Stimulated activated CD8-positive, alpha-beta memory T cell treated with anti-CD3 and anti-CD28 coated beads, Interleukin-7, amount 100 ng/mL, for 1 hour (primary cell): ENCODE measurements around the gene SOX1.

Experiments
- DNase-seq, 2 donors: peaks; one replicate each; pipeline ENCODE4 v3.0.0-alpha.2; 2020; ENCODE audit warnings: low read depth in 2 of 2

The SOX1 gene

DNA sequence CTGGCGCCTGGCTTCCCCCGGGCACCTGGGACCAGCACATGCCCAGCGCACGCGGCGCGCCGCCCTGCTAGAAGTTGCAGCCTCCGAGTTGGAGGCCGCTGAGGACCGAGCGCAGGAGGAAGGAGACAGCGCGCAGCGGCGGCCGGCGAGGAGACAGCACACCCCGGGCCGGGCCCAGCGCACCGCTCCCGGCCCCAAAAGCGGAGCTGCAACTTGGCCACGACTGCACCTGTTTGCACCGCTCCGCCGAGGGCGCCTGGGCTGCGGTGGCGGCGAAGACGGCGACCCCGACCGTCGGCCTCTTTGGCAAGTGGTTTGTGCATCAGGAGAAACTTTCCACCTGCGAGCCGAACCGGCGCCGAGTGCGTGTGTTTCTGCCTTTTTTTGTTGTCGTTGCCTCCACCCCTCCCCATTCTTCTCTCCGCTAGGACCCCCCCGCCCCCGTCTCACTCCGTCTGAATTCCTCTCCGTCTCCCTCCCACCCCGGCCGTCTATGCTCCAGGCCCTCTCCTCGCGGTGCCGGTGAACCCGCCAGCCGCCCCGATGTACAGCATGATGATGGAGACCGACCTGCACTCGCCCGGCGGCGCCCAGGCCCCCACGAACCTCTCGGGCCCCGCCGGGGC, at the start of gene SOX1:
TSS of gene SOX1 (plus strand) at position 34 of the 626 bp plus-strand sequence. CDS start at position 544, 510 bp downstream.
- no peak for DNase-seq

DNA sequence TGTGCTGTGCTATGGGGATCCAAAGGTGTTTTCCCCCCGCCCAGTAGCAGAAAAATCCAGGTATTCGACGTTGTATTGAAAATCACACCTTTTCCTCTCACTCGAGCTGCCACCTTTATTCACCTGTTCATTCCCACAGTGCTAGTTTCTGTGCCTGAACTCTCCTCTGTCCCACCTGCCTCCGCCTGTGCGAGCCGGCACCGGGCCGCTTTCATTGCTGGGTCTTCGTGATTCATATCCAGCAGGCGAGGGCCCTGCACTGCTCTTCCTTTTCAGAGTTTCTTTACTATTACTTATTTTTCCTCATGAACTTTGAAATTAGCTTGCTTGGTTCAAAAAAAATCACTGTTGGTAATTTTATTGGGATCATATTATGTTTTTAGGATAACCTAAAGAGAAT, 42.4 kb upstream of the SOX1 start:
- DNase-seq, result no peak

DNA sequence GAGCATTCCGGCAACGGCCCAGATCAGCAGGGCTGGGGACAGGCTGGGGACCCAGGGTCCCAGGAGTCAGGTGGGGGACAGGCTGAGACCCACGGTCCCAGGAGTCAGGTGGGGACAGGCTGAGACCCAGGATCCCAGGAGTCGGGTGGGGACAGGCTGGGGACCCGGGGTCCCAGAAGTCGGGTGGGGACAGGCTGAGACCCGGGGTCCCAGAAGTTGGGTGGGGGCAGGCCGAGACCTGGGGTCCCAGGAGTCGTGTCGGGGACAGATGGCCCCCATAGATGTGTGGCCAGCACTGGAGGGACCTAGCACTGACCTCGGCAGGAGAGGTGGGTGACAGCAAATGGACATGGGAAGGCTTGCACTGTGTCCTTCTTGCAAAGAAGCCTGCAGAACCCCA, 39.7 kb upstream of the SOX1 start:
- no peak for DNase-seq

DNA sequence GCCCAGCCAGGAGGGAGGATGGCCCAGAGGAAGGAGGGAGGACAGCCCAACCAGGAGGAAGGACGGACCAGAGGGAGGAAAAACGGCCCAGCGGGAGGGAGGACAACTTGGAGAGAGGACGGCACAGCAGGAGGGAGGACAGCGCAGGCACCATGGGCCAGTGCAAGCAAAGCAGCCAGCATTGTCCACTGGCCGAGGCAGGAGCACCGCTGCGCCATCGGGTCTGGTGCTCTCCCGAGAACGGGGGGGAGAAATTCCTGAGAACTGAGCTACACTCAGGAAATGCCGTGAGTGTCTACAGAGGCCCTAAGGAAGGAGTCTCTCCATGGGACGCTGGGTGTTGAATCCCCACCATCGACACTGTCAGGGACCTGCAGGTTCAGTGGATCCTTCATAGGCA, 38.5 kb upstream of the SOX1 start:
- no peak for DNase-seq

DNA sequence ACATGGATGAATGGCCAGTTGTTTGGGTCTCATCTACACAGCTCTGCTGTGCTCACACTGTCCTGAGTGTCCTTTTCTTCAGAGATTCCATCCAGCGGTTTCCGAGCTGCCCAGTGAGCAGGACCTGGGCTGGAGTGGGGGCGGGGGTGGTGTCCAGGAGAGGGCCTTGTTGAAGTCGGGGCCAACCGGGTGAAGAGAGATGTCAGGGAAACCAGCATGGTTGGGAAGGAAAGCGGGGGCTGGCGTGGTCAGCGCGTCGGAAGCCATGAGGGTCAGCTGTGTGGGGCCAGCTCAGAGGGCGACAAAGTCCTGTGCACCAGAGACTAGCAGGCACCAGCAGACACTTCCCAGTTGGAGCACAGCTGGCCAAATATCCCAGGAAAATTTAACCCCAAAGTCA, 37.8 kb upstream of the SOX1 start:
- no peak for DNase-seq

DNA sequence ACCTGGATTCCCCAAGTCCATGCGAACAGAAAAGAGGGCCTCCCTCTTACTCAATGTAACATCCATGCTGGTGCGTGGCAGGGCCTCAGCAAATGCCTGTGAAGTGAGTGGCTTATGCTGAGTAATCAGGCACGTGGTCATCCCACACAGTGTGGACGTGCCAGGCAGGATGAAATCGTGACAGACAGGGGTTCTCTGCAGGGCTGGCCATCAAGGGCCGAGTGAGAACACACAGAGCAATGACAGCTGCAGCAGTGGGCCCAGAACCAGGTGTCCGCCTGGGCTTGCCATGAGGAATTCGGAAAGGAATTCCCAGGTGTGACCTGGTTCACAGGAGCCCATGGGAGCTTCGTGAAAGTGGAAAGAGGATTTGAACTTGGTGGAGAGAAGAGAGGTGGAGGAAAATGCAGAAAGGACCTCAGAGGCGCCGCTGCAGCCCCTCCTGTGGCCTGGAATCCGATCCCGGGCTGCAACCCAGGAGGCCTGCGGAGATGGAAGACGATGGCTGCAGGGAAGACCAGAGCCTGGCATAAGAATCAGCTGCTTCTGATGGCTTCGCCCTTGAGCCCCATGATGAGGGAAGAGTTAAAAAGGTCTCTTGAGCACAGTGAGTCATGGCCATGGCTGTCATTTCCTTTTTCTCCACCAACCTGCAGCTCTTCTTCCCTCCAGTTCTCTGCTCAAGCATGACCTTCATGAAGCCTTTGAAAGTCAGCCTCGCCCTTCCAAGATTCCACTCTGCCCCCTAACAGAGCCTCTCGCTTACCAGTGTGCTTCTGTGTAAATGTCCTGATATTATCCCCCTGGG, 34.6 kb upstream of the SOX1 start:
- DNase-seq, result no peak

DNA sequence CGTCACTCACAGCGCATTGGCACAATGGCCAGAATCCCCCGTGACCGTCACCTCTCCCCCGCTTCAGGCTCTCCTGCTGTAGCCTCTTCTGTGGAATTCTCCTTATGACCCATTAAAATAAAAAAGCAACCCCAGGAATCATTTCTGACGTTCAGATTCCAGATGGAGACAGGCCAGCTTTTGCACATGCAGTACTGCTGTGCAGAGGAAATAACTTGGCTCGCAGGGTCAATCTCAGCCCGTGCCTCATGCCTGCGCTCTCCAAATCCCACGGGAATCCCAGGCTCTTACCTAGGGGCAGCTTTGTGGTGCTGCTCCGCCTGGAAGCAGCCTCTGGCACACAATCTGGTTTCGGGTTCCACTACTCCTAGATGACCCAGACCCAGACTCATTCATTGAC, 32.7 kb upstream of the SOX1 start:
- DNase-seq, result no peak

DNA sequence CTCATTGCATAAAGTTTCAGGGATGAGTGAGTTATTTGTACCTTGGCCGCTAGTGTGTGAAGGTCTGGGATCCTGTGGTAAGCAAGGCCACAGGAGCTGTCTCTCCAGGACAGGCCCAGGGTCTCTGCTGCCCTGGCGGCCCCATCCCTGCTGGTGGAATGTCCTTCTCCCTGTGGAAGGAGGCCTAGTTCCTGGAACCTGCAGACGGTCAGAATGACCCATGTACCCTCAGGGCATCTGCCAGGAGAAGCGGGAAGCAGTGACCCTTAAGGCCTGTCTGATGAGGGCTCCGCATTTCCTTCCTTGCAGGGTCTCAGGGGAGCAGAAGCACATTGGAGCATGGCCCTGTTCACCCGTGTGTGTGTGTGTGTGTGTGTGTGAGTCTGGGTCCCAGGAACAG, 32.1 kb upstream of the SOX1 start:
- DNase-seq, result no peak

DNA sequence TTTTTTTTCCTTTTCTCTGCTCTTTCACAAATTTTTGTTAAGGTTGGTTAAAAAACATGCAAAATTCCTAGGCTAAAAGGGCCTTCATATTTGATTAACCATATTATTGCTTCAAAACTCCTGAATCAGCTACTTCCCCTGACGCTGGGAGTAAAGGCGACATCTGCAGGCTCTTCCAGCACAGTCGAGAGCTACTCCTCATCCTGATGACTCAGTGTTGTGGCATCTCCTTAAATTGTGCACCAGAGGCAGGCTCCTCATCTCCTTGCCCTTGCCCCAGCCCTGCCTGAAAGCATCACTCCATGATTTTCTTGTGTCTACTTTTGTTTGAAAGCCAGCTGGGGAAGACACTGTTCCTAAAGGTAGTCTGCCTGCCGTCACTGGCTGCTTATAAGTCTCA, 24.5 kb upstream of the SOX1 start:
- no peak for DNase-seq

DNA sequence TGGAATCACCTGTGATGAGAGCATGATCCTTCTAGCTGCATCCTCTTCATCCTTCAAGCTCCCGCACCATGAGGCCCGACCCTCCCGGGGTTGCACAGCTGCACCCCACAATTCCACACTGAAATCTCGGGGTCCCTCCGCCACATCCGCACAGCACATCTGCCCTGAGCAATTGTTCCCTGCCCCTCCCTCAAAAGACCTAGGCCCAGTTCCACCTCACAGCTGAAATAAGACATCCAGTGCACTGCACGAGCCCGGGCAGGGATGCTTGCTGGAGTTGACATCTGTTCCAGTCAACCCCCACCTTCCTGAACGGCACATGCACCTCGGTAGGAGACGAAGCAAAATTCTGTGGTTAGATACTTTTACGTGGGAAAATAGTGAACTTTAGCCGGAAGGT, 14.7 kb upstream of the SOX1 start:
- DNase-seq, result no peak

DNA sequence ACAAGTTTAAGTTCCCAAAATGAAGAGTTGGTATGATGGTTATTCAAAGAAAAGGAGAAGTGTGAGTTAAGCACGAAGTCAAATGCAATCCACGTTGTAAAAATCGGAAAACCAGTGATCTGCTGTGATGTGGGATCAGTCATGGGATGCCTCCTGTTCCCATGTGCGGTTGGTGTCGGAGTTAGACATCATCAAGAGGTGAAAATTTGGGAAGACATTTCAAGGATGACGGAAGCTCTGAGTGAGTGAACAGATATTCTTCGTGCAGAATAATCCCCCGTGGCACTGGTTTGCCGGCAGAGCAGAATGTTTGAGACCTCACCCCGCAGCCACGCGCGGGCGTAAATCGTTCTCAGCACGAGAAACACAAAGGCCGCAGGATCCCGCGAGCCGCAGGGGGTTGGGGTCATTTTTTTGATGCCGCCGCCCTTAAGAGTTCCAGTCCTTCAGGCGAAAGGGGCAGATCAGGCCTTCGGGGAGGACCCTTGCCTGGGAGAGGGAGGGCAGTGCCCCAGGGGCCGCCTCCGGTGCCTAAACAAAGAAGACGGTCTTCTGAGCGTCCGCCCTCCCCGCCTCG, 13.7 kb upstream of the SOX1 start:
- DNase-seq, result no peak

DNA sequence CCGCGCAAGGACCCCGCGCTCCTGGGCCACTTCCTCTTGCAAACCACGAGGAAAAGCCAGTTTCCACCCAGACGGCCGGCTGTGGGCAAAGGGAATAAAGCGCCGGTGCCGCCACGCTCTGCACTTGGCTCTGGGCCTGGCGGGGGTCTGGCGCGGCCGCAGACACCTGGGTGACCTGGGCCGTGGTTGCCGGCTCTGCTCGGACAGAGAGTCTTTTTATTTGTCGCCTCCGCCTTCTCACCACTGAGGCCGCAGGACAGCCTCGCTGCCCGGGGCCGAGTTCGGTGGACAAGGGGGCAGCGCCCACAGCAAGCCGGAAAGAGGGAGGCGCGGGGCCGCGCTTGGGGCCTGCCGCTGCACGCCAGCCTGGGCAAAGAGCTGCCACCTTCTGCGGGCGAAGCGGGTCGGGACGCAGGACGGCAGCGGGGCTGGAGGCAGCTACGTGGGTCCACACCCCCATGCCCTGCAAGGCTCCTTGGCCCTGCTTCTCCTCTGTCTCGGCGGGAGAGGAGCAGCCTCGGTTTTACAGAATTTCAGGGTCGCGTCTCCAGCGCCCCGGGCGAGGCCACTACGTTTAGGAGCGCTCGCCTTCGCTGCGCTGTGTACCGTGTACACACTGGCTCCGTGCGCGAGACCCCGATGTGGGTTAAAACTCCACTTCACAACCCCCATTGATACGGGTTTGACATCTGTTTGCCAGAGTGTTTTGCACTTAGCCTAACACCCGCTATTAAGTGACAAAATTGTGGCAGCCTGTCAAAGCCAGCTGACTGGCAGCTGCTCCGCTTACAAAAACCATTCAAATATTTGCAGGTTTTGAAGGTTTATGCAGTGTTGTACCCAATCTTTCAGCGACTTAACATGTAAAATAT, 13.0 kb upstream of the SOX1 start:
- no peak for DNase-seq

DNA sequence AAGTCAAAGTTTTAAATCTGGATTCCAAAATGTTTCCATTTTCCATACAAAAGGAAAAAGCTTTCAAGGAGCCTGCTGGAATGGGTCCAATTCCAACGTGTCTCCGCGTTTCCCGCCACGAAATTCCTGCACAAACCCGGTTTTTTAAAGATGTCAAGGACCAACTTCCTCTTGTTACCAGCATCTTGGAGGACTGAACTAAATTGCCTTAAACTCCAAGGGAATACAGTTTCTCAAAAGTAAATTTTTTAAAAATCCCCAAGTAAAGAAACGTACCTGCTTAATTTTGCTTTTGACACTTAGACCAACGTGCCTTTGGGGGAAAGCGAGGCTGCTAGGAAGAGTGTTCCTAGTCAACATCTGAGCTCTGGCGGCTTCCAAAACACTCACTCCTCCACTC, 12.3 kb upstream of the SOX1 start:
- no peak for DNase-seq

DNA sequence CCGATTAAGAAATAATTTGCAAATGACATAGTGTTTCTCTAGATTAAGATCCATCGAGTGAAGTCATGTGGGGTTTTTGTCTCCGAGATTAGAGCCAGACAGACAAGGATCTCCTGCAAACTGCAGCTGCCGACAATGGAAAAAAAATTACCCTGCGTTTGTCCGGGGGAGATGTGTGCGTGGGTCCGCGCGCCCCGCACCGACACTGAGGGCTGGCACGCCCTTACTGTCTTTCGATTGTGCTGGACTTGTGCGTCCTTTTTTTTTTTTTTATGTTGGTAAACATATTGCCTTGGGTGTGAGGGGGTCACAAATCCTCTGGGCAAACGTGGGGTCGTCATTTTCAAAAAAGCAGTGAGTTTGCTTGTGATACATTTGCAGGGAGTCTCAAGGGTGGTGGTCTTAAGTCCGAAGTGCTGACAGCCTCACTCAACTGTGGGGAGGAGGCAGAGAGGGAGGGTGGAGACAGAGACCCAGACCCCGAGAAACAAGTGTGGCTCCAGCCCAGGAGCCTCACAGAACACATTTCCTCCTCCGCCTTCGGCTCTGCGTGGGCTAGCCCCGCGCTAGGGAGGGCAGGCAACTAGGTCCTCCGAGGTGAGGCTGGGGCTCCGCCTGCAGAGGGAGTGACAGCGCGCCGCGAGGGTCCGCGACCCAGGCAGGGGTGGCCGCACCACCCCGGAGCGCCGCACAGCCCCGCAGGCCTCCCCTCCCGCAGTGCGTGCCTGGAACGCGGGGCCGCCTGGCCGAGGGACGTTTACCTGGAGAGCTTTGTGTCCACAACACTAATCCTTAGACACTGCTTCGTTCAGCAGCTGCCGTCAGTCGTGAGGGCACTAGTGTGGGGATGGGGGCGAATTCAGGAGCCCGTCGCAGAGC, 11.7 kb upstream of the SOX1 start:
- DNase-seq, result no peak

DNA sequence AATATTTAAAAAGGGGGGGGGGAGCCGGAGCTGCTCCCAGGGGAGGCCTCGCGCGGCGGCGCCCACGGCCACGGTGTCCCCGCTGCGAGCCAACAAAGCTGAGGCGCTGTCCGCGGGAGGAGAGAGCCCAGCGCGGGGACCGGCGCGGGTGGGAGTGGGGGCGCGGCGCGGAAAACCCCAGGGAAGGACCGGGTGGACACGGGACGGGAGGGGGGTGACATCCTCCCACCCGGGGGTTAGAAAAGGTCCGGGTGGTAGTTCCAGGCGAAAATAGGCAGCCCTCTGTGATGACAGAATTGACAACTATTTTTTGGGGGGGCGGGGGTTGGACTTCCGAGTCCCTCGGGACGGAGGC, 11.1 kb upstream of the SOX1 start:
- DNase-seq, result no peak

DNA sequence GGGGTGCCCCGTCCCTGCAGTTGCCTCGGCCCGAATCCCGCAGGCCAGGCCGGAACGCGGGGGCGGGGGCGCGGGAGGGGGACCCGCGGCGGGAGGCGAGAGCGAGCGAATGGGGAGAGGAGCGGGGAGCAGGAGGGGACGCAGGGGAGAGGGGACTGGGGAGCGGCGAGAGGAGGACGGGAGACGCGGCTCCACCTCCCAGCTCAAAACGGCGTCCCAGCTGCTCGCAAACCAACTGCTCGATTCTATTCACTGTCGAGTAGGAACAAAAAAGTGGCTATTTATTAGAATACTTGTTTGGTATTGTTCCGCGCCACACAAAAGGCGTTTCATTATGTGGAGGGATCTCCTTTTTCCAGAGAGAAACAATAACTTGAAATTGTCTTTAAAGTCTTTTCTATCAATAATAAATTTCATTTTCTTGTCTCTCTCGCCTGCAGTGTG, 10.6 kb upstream of the SOX1 start:
- no peak for DNase-seq

DNA sequence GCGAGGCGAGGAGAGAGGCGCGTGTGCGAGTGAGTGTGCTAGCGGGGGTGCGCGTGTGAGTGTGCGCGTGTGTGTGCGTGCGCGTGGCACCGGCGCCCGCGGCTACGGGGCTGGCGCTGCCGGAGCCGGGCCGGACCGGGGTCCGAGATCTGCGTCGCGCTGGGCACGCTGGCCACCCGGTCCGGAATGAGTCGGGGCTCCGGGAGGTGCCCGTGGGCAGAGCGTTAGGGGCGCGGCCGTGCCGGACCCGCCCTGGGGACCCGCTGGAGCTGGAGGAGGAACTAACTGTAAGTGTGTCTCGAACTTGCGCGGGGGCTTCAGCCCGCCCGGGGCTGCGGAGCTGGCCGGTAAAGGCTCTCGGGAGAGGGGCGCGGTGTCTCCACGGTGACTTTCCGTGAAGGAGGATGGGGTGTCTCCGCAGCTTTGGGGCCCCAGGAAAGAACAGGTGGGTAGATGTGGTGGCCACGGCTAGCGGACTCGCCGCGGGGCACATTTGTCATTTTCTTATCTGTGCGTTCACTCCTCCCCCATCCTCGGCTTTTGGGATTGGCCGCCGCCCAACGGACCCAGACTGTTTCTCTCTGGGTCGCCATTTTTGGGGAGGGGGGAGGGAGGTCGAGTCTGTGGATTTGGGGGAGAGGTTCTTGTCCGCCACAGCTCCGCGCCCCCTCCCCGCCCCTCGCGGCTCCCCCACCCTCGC, 10.1 kb upstream of the SOX1 start:
- DNase-seq, result no peak

DNA sequence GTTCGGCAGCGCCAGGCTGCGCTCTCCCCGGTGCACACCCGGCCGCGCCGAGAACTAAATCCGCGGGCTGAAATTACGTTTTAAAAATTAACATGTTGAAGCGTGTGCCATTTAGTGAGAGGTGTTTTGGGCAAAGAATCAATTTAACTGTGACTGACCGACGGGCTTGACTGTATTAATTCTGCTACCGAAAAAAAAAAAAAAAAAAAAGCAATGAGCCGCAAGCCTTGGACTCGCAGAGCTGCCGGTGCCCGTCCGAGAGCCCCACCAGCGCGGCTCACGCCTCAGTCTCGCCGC, 9.6 kb upstream of the SOX1 start:
- no peak for DNase-seq

DNA sequence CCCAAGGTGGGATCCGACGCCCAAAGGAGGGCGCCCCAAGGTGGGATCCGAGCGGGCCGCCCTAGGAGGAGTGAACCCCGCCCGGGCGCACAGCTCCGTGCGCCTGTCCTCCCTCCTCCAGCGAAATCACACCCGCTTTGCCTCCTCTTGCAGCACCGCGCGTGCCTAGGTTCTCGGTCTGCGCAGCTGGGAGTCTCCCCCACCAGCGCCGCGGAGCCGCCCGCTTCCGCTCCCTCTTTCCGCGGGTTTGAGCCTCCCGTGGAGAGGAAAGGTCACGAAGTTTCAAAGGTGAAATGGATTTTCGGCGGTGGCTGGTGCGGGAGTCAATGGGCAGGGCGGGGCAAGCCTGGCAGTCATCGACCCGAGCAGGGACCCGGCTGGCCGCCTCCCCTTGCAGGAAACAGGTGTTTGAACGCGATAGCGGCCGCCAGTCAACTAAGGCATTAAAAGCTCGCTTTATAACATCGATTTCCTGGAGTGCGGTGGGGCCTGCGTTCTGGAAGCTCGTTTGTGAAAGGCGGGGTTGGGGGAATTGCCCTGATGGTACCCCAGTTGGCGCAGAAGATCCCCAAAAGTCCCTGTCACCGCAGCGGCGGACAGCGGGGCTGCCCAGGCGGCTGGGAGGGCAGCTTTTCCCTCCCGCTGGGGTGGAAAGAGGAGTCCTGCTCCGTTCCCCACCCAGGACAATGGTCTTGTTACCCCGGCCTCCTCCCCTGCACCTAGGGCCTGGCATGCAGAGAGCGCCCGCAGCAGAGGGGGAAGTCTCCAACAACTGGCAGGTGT, 9.0 kb upstream of the SOX1 start:
- no peak for DNase-seq

DNA sequence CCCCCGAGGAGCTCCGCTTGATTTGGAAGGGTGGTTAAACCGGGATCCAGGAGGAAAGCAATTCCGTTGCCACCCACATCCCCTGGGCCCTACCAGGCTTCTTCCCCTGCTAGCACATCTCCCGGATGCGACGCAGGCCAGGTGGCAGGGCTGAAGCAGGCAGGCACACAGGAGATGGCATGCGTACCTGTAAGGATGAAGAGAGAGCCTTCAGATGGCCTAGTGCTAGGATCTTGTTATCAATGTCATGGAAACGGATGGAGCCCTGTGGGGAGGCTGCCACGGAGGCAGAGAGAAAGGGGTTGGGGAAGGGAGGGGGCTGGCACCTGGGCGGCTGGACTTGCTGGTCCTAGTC, 8.5 kb upstream of the SOX1 start:
- no peak for DNase-seq
